Measurements from ENCODE around the gene EMC10.
A peak's percentile ranks its signal among the peaks of the same experiment; 100 is the strongest.

Gene EMC10

GRCh38 chr19:50477751-50478515 lies 1.6 kb downstream of the EMC10 start:
- DNase-seq (ENCODE audit: low read depth in 2 of 2): no peak

DNA sequence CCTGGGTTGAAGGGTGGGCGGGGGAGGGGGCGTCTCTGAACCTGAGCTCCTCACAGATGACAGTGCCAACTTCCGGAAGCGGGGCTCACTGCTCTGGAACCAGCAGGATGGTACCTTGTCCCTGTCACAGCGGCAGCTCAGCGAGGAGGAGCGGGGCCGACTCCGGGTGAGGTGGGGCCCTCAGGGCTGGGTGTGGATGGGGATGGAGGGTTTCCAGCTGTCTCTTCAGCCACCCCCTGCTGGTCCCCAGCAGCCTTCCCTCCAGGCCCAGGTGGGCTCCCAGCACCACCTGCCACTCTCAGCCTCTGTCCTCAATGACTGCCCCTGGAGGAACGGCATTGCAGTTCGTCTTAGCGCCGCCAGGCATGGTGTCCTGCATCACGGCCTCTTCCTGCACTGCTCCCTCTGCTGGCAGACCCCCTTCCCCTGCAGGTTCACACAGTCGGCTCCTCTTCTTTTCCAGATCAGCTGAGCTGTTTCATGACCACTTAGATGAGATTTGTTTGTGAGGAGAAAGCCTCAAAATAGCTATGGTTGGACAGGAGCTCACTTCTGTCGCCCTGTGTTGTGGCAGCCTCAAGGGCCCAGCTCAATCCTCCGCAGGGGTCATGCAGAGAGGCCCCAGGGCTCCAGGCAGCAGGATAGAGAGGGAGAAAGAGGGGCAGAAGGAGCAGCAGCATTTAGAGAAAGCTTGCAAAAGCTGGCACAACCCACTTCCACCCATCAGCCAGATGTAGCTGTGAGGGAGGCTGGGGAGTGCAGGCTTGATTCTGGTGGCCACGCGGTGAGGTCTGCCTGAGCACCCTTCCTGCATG lies 2.8 kb downstream of the EMC10 start:
- DNase-seq (ENCODE audit: low read depth in 2 of 2): no peak

DNA sequence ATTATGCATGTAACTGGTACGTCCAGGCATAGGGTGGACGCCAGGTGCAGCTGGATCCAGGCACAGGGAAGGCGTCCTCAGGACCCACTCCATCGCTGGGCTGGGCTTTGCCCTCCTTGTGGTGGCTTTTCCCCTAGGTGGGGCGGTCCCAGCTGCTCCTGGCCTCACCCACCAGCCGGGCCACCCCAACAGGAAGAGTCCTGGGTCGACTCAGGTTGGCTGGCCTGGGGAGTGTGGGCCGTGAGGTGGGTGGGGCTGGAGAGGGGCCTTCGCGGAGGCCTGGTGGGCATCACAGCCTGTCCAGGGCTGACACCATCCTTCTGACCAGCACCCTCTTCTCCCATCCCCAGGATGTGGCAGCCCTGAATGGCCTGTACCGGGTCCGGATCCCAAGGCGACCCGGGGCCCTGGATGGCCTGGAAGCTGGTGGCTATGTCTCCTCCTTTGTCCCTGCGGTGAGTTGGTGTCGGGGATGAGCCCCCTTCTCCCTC lies 3.5 kb downstream of the EMC10 start:
- no peak for DNase-seq (ENCODE audit: low read depth in 2 of 2)

- no peak for DNase-seq (ENCODE audit: low read depth in 2 of 2)
These were observed 4.2 kb downstream of the EMC10 start for GRCh38 chr19:50480281-50481111.

GRCh38 chr19:50481351-50482149 lies 5.2 kb downstream of the EMC10 start:
- no peak for DNase-seq (ENCODE audit: low read depth in 2 of 2)

DNA sequence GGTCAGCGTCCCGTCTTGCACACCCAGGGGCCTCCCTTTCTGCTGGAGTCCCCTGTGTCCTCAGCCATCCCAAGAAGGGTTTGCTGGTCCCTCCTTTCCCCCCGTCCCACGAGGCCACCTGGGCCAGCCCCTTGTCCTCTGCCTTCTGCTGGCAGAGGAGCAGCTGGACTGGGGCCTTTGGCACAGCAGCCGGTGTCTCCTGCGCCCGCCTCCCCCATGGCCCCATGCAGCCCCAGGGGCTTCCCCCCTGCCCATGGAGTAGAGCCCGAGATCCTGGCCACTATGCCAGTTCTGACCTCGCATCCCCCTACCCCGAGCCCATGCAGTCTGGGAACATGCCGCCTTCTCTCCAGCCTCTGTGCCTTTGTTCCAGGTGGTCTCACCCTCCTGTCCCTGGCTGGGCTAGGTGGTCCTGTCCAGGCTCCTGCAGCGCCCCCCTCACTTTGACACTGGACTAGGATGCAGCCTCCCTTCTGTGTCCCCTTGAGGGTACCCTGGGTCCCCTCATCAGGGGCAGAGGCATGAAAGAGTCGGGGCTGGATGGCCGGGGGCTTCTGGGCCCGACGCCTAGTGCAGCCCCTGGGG lies 6.1 kb downstream of the EMC10 start:
- no peak for DNase-seq (ENCODE audit: low read depth in 2 of 2)

DNA sequence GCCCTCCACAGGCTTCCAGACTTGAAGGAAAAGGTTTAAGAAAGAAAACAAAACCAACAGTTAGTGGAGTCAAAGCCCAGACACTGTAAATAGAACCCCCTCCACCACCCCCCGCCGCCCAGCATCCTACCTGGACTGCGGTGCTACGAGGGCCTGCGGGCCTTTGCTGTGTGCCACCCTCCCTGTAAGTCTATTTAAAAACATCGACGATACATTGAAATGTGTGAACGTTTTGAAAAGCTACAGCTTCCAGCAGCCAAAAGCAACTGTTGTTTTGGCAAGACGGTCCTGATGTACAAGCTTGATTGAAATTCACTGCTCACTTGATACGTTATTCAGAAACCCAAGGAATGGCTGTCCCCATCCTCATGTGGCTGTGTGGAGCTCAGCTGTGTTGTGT lies 6.6 kb downstream of the EMC10 start:
- no peak for DNase-seq (ENCODE audit: low read depth in 2 of 2)

DNA sequence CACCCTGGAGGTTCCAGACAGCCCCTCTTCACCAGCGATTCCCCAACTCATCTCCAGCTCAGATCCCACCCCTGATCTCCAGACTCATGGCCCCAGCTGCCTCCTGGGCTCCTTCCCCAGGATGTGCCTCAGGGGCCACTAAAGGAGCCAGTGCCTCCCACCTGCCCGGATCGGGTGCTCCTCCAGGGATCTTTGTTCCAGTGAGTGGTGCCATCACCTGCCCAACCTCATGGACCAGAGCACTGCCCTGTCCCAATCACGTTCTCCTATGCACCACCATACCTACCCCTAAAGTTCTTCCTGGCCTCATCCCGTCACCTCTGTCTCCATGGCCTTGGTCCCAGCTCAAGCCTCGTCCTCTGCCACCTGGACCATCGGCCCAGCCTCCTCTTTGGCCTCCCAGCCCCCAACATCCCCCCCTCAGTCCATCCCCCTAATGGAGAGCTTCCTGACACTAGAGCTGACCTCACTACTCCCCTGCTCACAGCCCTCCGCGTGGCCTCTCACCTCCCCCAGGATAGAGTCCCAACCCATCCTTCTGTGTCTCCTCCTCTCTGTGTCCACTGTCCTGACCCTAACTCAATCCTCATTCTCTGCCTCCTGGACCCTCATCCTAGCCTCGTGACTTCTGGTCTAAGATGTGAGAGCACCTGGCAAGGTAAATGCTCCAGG lies 9.1 kb downstream of the EMC10 start:
- DNase-seq (ENCODE audit: low read depth in 2 of 2): no peak

GRCh38 chr19:50486823-50487515 lies 10.7 kb downstream of the EMC10 start:
- DNase-seq (ENCODE audit: low read depth in 2 of 2): peak in 1 of 2 donors; percentile 17

DNA sequence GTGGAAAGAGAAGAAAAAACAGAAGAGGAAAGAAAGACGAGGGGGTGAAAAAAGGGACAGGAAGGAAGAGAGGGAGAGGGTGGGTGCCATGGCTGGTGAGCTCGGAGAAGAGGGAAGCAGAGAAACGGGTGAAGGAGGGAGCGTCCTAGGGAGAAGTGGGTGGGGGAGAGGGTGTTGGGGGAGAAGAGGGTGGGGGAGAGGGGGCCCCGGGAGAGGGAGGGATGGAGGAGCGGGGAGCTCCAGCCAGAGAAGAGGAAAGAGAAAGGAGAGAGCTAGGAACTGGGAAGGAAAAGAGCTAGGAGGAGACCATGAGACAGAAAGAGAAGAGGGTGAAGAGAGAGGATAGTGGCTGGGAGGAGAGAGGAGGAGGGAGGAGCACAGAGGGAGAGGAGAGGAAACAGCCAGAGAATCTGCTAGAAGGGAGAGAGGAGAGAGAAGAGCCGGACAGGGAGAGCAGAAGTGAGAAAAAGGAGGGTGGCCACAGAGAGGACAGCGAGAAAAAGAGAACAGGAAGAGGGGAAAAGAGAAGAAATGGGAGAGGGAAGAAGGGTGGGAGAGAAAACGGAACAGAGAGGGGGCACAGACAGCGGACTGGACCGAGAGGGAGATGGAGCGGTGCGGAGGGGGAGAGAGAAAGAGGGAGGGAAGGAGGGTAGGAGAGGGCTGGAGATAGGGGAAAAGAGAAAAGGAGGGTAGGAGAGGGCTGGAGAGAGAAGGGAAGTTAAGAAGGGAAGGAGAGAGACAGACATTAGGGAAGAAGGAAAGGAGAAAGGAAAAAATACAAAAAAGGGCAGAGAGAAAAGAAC lies 12.3 kb downstream of the EMC10 start:
- DNase-seq (ENCODE audit: low read depth in 2 of 2): no peak

- no peak for DNase-seq (ENCODE audit: low read depth in 2 of 2)
These were observed 13.2 kb downstream of the EMC10 start for GRCh38 chr19:50489461-50490011.

- no peak for DNase-seq (ENCODE audit: low read depth in 2 of 2)
These were observed 14.1 kb downstream of the EMC10 start for GRCh38 chr19:50490411-50490811.

GRCh38 chr19:50490991-50491472 lies 14.7 kb downstream of the EMC10 start:
- no peak for DNase-seq (ENCODE audit: low read depth in 2 of 2)

DNA sequence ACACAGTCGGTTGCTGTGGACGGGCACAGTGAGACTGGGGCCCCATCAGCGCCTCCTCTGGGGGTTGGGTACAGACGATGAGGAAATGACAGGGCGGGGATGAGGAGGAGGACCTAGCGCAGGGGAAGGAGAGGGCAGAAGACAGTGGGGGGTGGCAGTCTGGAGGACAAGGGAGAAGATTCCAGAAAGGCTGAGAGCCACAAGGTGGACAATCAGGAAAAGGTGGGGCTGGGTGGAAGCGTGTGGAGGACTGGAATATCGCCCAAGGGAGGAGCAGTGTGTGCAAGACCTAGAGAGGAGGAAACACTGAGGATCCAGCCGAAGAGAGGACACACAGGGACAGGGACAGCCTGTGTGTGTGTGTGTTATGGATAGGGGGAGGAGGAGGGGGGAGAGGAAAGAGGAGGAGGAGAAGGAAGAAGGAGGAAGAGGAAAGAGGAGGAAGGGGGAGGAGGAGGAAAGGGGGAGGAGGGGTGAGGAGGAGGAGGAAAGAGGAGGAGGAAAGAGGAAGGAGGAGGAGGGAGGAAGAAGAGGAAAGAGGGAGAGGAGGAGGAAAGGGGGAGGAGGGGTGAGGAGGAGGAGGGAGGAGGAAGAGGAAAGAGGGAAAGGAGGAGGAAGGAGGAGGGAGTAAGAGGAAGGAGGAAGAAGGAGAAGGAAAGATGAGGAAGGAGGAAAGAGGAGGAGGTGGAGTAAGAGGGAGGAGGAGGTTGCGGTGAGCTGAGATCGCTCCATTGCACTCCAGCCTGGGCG lies 16.2 kb downstream of the EMC10 start:
- DNase-seq (ENCODE audit: low read depth in 2 of 2): no peak

- DNase-seq (ENCODE audit: low read depth in 2 of 2): no peak
These were observed 16.9 kb downstream of the EMC10 start for GRCh38 chr19:50493171-50493570.

GRCh38 chr19:50494186-50495019 lies 18.1 kb downstream of the EMC10 start:
- DNase-seq (ENCODE audit: low read depth in 2 of 2): no peak
